Endometrial microvascular endothelial cells (primary cell): ENCODE data around the gene ZFHX3. TPM values are rescaled to one million over a fixed set of nuclear protein-coding genes. Genes with fewer than 3 reads are reported as not detected.

Experiments used
- in situ Hi-C: cut with HindIII; loops from 2 replicates; pipeline ENCODE4 v1.10.0; 2017; ENCODE audit warnings: low sequenced_read_pairs, low pct_unique_long_range_greater_than_20kb; ENCODE audit errors: inconsistent ontology term
- total RNA-seq: library from RNA; depleted of rRNA; stranded (reverse); fragments of >200 nt; gene quantifications from one replicate; pipeline ENCODE4 v1.2.3, GENCODE V29; 2015; ENCODE audit errors: inconsistent ontology term

ZFHX3 gene
- total RNA-seq, 1 donor from 2014 or later = 2.1 TPM

DNA sequence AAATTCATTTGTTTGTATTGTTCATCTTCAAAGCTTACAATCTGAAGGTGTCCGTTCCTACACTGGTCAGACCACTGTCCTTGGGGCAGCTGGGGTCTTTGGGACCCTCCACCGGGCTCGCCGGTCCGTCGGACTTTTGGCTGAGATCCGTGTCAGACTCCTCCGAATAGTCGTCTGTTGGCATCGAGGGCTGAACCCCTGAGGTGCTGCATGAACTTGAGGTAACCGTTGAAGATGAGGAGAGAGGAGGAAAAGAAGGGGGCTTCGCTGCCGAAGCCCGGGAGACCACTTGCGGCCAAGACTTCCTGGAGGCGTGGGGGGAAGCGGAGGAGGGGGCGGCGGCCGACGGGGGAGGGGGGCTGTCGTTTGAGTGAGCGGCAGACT lies 260.8 kb downstream of the ZFHX3 start:
- in situ Hi-C loops = no loop called here

DNA sequence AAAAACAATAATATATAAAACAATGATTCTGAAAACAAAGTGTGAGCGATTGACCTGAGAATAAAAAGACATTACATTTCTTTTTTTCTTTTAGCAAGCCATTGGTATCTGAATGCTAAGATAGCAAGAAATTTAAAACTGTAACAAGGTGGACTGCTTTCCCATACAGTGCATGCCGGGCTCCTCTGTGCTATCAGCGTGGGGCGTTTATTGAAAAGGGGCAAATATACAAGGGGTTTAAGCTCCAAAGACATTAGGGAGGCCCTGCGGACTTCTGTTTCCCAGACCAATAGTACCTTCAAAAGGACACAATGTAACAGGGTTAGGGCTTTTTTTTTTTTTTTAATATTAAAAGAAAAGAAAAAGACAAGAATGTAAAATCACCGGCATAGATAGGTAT lies 261.3 kb downstream of the ZFHX3 start:
- in situ Hi-C loops = no loop called here

DNA sequence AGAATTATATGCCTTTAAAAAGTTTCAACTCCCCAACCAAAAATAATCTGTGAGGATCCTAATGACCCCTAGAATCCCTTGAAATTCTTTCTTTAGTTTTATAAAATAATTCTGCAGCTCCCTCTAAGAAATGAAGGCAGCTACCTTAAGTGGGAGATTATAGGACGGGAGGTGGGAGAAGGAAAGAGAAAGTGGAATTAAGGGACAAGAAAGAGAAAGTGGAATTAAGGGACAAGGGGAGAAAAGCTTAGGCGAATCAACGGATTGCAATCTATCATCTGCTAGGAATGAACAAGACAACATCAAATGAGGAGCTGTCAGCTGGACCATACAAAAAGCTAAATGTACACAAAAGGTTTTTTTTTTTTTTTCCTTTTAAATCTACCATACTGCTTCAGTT lies 262.0 kb downstream of the ZFHX3 start:
- in situ Hi-C loops = no loop called here

DNA sequence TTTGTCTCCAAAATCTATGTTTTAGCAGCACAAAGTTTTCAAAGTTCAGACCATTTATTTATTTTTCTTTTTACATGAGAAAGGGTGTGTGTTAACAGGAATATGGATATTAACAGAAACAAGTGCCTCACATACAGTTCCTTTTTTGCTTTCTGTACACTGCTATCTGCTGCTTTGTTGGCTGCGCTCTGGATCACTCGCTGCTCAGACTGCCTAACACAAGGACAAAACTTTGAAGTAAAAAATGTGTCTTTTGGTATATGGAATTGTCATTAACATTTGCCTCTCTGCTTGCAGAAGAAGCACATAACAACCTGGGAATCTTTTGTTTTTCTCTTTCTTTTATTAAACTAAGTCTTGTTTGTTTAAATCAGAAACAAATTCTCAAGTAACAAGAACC lies 262.8 kb downstream of the ZFHX3 start:
- in situ Hi-C loops = no loop called here

DNA sequence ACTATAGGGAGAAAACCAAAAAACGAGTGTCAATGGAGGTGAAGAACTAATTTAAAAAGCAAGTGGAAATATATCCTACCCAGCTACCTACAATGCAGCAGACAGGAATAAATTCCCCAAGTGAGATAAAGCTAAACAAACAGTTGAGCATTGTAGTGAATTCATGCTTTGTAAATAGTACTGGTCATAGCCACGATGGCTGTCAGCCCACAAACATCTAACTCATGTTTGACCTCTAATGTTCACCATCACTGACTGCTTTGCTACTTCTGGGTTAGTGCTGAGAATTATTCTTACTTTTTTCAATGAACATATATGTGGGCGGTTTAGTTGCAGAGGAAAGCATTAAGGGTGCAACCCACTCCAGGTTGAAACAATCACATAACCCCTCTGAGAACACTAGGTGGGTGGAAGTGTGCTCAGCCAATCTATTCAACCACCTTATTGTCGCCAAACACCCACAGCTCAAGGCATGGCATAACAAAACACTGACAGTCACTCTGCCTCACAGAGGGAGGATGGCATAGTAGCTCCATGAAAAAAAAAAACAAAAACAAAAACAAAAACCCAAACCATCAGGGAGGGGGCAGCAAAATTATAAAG lies 264.1 kb downstream of the ZFHX3 start:
- in situ Hi-C loops = no loop called here

DNA sequence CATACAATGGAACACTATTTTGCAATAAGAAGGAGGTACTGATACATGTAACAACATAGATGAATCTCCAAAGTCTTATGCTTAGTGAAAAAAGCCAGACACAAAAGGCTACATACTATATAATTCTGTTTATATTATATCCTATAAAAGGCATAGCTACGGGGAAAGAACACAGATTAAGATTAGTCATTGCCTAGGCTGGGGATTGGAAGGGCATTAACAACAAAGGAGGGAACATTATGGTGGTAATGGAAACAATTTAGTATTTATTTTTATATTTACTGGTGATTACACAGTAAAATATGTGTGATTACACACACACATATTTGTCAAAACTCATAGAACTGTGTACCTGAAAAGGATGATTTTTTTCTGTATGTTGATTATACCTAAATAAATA lies 278.1 kb downstream of the ZFHX3 start:
- in situ Hi-C loops = no loop called here

DNA sequence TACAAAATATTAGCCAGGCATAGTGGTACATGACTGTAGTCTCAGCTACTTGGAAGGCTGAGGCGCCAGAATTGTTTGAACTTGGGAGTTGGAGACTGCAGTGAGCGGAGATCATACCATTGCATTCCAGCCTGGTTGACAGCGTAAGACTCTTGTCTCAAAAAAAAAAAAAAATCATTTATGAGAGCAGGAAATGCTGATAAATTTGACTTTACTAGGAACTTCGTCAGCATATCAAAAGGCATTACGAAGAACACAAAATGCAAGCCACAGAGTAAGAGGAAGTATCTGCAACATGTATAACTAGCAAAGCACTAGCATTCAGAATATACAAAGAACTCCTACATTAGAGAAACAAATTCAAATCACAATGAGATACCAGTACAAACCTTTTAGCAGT lies 279.3 kb downstream of the ZFHX3 start:
- in situ Hi-C loops = no loop called here

DNA sequence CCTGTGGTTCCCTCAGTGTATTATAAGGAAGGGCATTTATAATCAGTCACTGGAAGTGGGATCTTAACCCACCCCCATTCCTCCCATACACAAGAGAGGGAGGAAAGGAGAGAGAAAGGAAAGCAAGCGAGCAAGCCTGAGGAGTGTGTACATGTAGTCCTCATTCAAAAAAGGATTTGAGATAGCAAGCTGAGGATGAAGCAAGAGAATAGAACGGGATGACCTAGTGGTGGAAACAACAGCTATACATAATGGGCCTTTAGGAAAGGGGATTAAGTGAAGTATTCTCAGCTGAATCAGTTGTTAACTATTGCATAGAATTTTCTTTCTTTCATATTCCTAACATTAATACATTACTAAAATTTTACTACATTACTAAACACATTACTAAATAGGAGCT lies 281.4 kb downstream of the ZFHX3 start:
- in situ Hi-C loops = no loop called here

DNA sequence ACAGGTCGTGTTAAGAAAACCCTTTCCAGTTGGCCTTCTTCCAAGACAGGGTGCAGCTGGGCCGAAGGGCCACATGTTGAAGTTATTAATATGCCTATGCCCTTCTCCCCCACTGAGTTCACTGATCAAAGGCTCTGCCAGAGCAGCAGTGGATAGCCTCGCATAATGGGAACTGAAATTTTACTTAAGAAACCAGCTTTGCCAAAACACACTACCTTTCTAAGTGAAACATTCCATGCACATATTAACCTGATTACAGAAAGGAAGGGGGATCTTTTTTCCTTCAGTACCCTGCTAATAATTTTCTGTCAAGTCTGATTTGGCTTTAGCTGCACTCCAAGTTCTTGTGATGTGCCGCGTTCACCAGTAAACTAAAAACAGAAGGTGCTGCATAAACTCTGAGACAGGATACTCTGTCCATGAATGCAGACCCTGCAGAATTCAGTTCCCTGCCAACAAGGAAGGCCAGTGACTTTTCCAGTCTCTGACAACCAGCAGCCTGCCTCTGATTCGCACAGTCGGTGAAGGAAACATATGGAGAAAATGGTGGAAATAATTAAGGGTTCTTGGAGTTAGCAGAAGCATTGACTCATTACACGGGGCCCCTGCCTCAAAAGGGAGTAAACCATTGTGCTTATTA lies 283.8 kb downstream of the ZFHX3 start:
- in situ Hi-C loops = no loop called here

DNA sequence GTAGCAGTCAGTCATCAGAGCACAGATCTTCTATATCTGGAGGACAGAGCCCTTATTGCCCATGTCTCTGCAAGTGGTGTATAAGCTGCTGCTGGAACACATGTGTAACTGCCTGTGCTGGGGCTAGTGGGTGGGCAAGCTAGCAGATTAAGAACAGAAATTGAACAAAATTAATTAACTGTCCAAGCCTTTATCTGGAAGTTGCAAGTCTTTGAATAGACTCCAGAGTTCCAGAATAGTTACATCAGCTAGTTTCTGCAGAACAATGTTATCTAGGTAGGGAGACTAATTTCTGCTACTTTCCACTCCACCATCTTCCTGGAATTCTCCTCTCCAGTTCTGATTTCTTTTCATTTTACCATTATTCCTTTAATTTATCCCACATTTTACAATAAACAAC lies 287.3 kb downstream of the ZFHX3 start:
- in situ Hi-C loops = no loop called here

DNA sequence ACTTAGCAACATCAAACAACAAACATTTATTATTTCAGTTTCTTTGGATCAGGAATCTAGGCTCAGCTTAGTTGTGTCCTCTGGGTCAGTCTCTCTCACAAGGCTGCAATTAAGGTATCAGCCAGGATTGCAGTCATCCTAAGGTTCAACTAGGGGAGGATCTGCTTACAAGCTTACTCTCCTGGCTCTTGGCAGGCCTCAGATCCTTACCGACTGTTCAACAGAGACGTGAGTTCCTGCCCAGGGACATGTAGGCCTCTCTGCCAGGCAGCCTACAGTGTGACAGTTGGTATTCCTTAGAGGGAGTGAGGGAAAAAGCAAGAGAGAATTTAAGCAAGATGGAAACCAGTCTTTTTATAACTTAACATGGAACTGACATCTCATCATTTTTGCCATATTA lies 294.0 kb downstream of the ZFHX3 start:
- in situ Hi-C loops = no loop called here

DNA sequence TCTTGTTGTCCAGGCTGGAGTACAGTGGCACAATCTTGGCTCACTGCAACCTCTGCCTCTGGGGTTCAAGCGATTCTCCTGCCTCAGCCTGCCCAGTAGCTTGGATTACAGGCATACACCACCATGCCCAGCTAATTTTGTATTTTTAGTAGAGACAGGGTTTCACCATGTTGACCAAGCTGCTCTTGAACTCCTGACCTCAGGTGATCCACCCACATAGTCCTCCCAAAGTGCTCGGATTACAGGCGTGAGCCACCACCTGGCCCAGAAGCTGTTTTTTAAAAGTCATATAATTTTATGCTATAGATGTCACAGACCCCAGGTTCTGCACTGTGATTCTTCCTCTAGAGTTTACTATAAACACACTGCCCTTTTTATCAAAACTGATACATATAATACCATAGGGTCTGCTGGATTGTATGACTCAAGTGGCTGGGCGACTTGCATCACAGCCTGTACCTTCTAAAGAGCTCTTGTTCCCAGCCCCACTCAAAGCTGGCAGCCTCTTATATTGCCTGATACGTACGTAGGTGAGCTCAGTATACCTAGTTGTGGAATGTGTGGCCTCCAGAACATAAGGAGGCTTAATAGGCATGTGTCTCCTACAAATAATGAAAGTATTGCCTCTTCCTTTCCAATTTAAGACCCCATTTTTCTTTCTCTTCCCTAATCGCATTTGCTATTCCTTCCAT lies 295.8 kb downstream of the ZFHX3 start:
- in situ Hi-C loops = no loop called here

DNA sequence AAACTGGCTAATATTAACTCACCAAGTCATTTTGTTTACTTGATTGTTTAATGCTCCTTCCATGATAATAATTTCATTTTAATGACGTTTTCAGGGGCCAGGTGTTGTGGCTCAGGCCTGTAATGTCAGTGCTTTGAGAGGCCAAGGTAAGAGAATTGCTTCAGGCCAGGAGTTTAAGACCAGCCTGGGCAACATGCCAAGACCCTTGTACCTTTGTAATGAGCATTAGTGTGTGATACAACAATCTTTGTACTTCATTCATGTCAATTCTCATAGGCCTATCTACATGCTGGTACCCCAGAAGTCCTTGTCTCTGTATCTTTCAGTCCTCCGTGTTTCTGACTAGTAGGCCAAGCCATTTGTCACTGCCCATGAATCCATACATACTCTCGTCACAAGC lies 296.9 kb downstream of the ZFHX3 start:
- in situ Hi-C loops = no loop called here

DNA sequence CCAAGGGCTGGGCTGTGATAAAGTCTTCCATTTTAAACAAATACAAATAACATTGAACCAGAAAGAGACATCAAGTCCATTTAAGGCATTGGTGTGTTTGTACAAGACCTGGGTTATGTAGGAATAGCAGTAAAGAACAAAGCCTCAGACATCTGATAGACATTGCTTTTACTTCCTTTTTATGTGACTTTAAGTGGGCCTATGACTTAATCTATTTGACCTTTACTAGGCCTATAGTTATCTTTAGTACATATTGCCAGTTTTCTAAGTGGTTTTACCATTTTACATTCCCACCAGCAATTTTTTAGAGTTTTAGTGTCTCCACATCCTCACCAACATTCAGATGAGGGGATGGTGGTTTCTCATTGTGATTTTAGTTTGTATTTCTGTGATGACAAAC lies 298.8 kb downstream of the ZFHX3 start:
- in situ Hi-C loops = no loop called here

DNA sequence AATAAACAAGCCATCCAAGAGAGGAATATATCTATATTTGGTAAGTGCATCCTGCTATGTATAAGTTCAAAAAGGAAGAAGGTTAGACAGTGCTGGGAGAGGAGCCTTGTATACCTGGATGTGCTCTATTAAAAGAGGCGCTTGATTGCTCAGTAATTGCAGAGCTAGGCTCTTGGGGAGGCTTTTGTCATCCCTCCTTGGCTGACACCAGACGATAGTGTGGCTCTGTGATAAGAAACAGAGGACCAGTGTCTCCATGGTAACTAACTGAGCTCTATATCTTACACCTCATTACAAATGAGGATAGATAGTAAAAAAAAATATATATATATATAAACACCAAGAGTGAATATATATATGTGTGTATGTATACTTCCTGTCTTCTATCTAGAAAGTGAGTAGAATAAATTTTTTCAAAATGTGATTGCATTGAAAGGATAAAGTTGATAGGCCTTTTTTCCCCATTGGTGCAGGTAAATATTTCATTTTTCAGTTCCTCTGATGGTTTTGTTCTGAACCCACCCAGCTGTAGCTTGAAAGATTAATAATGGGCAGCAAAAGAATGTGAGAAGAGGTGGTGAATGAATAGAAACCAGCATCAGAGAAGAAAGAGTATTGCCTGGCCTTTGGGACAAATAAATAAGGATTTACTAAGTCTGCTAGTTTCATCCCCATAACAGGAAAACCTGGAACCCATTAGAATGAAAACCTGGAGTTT lies 303.7 kb downstream of the ZFHX3 start:
- in situ Hi-C loops = no loop called here

DNA sequence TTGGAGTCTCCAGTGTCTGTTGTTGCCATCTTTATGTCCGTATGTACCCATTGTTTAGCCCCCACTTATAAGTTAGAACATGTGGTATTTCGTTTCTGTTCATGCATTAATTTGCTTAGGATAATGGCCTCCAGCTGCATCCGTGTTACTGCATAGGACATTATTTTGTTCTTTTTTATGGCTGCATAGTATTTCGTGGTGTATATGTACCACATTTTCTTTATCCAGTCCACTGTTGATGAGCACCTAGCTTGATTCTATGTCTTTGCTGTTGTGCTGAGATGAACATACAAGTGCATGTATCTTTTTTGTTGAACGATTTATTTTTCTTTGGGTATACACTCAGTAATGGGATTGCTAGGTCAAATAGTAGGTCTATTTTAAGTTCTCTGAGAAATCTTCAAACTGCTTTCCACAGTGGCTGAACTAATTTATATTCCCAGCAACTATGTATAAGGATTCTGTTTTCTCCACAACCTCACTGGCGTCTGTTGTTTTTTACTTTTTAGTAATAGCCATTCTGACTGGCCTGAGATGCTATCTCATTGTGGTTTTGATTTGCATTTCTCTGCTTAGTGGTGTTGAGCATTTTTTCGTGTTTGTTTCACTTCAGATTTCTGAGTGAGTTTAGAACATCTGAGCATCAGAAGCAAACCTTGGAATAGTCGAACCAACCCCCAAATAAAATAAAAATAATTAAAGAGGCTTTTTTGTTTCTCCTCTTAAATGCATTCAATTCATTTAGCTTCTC lies 304.7 kb downstream of the ZFHX3 start:
- in situ Hi-C loops = no loop called here

DNA sequence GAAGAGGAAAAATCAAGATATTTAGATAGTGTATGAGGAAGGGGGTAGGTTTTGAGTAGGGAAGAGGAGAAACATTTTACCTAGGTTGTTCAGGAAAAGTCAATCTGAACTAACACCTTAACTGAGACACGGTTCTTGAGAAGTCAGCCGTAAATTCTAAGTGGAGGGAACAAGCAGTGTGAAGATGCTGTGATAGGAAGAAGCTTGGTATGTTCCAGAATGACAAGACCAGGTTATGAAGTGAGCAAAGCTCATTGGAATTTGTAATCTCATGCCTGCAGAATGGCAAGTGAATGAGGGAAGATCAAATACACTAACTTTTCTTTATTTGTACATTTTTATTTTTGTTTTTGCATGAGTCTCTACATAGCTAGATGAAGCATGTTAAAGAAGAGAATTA lies 307.6 kb downstream of the ZFHX3 start:
- in situ Hi-C loops = no loop called here

DNA sequence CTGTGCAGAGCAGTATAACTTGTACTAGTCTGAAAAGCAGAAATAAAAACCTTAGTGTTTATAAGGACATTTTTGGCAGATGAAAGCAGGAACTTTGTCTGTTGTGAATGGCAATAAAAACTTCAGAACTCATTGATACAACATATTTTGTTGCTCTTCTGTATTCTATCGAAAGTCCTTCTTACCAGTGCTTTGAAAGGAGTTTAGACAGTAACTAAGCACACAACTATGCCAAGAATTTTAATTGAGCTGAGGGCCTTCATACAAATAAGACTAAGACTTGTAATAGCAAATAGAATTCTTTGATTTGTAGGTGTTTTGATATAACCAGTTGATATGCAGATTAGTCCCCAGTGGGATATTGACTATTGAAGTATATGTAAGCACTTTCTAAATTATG lies 308.4 kb downstream of the ZFHX3 start:
- in situ Hi-C loops = no loop called here

DNA sequence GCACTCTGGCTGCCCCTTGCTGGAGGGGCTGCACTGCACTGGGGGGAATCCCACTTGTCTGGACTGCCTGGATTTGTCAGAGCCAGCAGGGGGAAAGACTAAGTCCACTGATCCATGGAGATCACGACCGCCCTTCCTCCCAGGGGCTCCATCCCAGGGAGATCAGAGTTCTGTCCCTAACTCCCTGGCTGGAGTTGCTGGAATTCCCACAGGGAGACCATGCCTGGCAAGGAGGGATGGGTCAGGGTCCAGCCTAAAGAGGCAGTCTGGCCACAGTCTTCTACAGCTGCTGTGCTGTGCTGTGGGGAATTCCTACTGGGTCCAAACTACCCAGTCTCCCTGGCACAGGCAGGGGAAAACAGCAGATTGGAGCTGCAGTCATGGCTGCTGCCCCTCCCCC lies 311.9 kb downstream of the ZFHX3 start:
- in situ Hi-C loops = no loop called here
